Fibroblast of lung (primary cell): ENCODE data around the gene CFAP77. TPM values are rescaled to one million over a fixed set of nuclear protein-coding genes. Genes with fewer than 3 reads are reported as not detected.
"Not testable (repeated sequence)": the region's sequence is repeated elsewhere in the genome, so short reads cannot be mapped to it uniquely, and the experiment has no call there.

Source experiments
- DNase-seq, 2 donors: peaks; one replicate each; pipeline versions ENCODE4 v3.0.0 to v3.0.0-alpha.2; 2010; ENCODE audit warnings: low read depth in 2 of 2
- H2AFZ ChIP-seq: 2 replicates; pipeline ENCODE4 v1.5.1; 2012; ENCODE audit warnings: low read length, control low read depth, inconsistent platforms
- H3K27ac ChIP-seq: 2 replicates; pipeline ENCODE4 v1.5.1; 2011; ENCODE audit warnings: low read length, control low read depth; ENCODE audit not compliant: insufficient read depth
- H3K27me3 ChIP-seq: 2 replicates; pipeline ENCODE4 v1.5.1; 2011; ENCODE audit warnings: mild to moderate bottlenecking, low read length; ENCODE audit not compliant: control insufficient read depth, insufficient read depth
- H3K36me3 ChIP-seq: 2 replicates; pipeline ENCODE4 v1.5.1; 2011; ENCODE audit warnings: low read length; ENCODE audit not compliant: control insufficient read depth, insufficient read depth
- H3K4me1 ChIP-seq: 2 replicates; pipeline ENCODE4 v1.5.1; 2011; ENCODE audit warnings: low read length; ENCODE audit not compliant: control insufficient read depth, insufficient read depth; ENCODE audit errors: extremely low read depth
- H3K4me2 ChIP-seq: 2 replicates; pipeline ENCODE4 v1.5.1; 2011; ENCODE audit warnings: low read length, control low read depth; ENCODE audit not compliant: insufficient read depth; ENCODE audit errors: extremely low read depth
- H3K4me3 ChIP-seq, 4 experiments: fragments of 200-600 bp in 1 of 4; sonication (generic) in 1 of 4; replicated peaks in 1 of 4; 2 replicates each; pipeline ENCODE4 v1.5.1; 2011 to 2016; ENCODE audit warnings: low read length in 4 of 4, low read depth in 3 of 4, mild to moderate bottlenecking in 3 of 4, control low read depth in 2 of 4, inconsistent platforms in 1 of 4, mixed read lengths in 1 of 4; ENCODE audit not compliant: insufficient read depth in 1 of 4; ENCODE audit errors: control extremely low read depth in 1 of 4
- H3K79me2 ChIP-seq: 2 replicates; pipeline ENCODE4 v1.5.1; 2012; ENCODE audit warnings: mild to moderate bottlenecking, low read length, inconsistent platforms; ENCODE audit not compliant: control insufficient read depth, insufficient read depth
- H3K9ac ChIP-seq: 2 replicates; pipeline ENCODE4 v1.5.1; 2011; ENCODE audit warnings: mild to moderate bottlenecking, low read length, control low read depth; ENCODE audit not compliant: insufficient read depth
- H3K9me3 ChIP-seq: 2 replicates; pipeline ENCODE4 v1.5.1; 2012; ENCODE audit warnings: low read depth, low read length; ENCODE audit not compliant: control insufficient read depth, insufficient read depth
- H4K20me1 ChIP-seq: 2 replicates; pipeline ENCODE4 v1.5.1; 2011; ENCODE audit warnings: low read length; ENCODE audit not compliant: control insufficient read depth, insufficient read depth; ENCODE audit errors: extremely low read depth
- EZH2 ChIP-seq: IDR thresholded peaks from 2 replicates; pipeline ENCODE4 v1.5.1; 2012; ENCODE audit warnings: low read length, control low read depth, mild to moderate bottlenecking; ENCODE audit errors: missing control alignments
- polyA plus RNA-seq, 2 donors: library from polyadenylated mRNA; depleted of rRNA in 1 of 2; stranded (reverse) in 1 of 2; unstranded in 1 of 2; fragments of >200 nt; gene quantifications; 2 replicates each; pipeline ENCODE4 v1.2.1, GENCODE V29; 2011 to 2012; ENCODE audit warnings: missing spikeins in 1 of 2
- total RNA-seq: library from RNA; depleted of rRNA; stranded (reverse); fragments of >200 nt; gene quantifications from 2 replicates; pipeline ENCODE4 v1.2.1, GENCODE V29; 2014
- TF ChIP-seq, protein P1 (sequence below), 2 donors: IDR thresholded peaks in 1 of 2; conservative IDR thresholded peaks in 1 of 2; 1 replicate in 1 of 2; 2 replicates in 1 of 2; pipeline ENCODE4 v1.5.1; 2011 to 2012; ENCODE audit warnings: low read length in 2 of 2, control low read depth in 1 of 2, inconsistent platforms in 1 of 2, low read depth in 1 of 2, mild to moderate bottlenecking in 1 of 2

CFAP77 gene
- total and polyA plus RNA-seq, 2 donors (not counting 1 experiment from before 2014, with no cell fraction given), result not detected

DNA sequence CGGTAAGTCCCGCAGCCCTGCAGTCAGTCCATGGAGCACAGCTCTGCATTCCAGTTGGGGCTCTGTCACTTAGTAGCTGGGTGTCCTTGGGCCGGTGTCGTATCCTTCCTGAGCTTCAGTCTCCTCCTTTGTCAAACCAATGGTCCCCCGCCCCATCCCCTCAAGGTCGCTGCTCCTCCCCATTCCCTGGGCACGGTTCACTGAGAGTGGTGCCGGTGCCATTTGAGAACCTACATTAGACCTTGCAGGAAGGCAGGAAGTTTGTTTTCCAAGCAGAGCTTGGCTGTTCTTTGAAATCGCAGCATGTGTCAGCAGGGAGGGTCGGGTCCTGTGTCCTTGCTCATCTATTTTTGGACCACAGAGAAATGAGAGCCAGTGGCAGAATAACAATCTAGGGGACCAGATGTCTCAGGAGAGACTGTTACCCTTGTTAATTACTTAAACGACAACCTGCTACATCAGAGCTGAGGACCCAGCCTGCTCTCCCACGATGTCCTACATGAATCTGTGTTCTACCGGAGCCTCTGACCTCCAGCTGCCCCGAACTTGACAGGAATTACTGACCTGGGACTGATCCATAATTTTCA, 150.7 kb downstream of the CFAP77 start:
- TF ChIP-seq, protein P1, sequence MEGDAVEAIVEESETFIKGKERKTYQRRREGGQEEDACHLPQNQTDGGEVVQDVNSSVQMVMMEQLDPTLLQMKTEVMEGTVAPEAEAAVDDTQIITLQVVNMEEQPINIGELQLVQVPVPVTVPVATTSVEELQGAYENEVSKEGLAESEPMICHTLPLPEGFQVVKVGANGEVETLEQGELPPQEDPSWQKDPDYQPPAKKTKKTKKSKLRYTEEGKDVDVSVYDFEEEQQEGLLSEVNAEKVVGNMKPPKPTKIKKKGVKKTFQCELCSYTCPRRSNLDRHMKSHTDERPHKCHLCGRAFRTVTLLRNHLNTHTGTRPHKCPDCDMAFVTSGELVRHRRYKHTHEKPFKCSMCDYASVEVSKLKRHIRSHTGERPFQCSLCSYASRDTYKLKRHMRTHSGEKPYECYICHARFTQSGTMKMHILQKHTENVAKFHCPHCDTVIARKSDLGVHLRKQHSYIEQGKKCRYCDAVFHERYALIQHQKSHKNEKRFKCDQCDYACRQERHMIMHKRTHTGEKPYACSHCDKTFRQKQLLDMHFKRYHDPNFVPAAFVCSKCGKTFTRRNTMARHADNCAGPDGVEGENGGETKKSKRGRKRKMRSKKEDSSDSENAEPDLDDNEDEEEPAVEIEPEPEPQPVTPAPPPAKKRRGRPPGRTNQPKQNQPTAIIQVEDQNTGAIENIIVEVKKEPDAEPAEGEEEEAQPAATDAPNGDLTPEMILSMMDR (conservative IDR thresholded peaks at IDR 0.05 in 1 of 2, IDR thresholded peaks at IDR 0.05 in 1 of 2; ENCODE audit: low read depth in 1 of 2, low read length in 2 of 2), result no peak
- no peak for TF ChIP-seq EZH2
- H4K20me1 ChIP-seq, result no peaks in the 10 kb centered on the region
- H3K4me2 ChIP-seq, result no peak overlapping the region
- H3K27me3 ChIP-seq, result peaks cover 10% of the 10 kb centered on the region
- no peaks in the 10 kb centered on the region for H3K9me3 ChIP-seq
- H3K4me1 ChIP-seq, result no peaks in the 10 kb centered on the region
- no peak overlapping the region for H3K4me3 ChIP-seq
- no peaks in the 10 kb centered on the region for H3K36me3 ChIP-seq
- no peaks in the 10 kb centered on the region for H3K79me2 ChIP-seq
- DNase-seq, result no peak
- H3K9ac ChIP-seq, result no peak overlapping the region
- no peak overlapping the region for H3K27ac ChIP-seq
- no peak overlapping the region for H2AFZ ChIP-seq

DNA sequence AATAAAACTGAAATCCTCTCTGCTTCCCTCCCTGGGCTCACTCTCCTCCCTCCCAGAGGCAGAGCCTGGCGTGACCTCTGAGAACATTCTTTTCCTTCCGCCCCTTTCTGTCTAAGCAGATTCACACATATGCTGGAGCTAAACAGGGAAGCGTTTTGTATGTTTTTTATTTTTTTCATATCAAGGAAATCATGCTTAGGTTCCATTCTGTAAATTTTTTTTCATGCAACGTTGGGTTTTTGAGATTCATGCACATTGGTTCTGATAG, 152.2 kb downstream of the CFAP77 start:
- no peak overlapping the region for H3K27ac ChIP-seq
- no peaks in the 10 kb centered on the region for H3K4me1 ChIP-seq
- H3K9ac ChIP-seq, result no peak overlapping the region
- TF ChIP-seq, protein P1 (conservative IDR thresholded peaks at IDR 0.05 in 1 of 2, IDR thresholded peaks at IDR 0.05 in 1 of 2; ENCODE audit: low read depth in 1 of 2, low read length in 2 of 2), result no peak
- no peak for TF ChIP-seq EZH2
- no peaks in the 10 kb centered on the region for H3K36me3 ChIP-seq
- no peak overlapping the region for H3K4me3 ChIP-seq
- H2AFZ ChIP-seq, result no peak overlapping the region
- H4K20me1 ChIP-seq, result no peaks in the 10 kb centered on the region
- H3K9me3 ChIP-seq, result no peaks in the 10 kb centered on the region
- H3K79me2 ChIP-seq, result no peaks in the 10 kb centered on the region
- DNase-seq, result no peak
- peaks cover 10% of the 10 kb centered on the region for H3K27me3 ChIP-seq
- no peak overlapping the region for H3K4me2 ChIP-seq

DNA sequence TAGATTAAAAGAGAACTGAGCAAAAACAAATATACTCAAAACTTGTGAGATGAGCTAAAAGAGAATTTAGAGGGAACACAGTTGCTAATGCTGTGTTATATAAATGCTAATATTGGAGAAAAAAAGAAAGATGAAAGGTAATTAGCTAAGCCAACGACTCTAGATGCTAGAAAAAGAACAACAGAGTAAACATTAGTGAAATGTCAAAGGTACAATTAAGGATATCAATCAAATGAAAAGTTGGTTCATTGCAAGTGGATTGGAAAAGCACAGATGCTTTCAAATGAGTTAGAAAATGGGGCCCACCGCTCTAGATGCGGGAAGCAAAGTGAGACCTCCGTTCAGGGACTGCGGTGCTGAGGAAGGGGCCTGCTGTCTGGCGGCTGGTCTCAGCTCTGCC, 154.5 kb downstream of the CFAP77 start:
- H3K9ac ChIP-seq, result no peak overlapping the region
- no peaks in the 10 kb centered on the region for H3K79me2 ChIP-seq
- H3K36me3 ChIP-seq, result no peaks in the 10 kb centered on the region
- no peaks in the 10 kb centered on the region for H3K9me3 ChIP-seq
- H3K27me3 ChIP-seq, result peaks cover 10% of the 10 kb centered on the region
- TF ChIP-seq, protein P1 (conservative IDR thresholded peaks at IDR 0.05 in 1 of 2, IDR thresholded peaks at IDR 0.05 in 1 of 2; ENCODE audit: low read depth in 1 of 2, low read length in 2 of 2), result no peak
- no peak for TF ChIP-seq EZH2
- no peaks in the 10 kb centered on the region for H3K4me1 ChIP-seq
- H3K27ac ChIP-seq, result no peak overlapping the region
- H2AFZ ChIP-seq, result no peak overlapping the region
- no peak overlapping the region for H3K4me2 ChIP-seq
- H4K20me1 ChIP-seq, result no peaks in the 10 kb centered on the region
- no peak overlapping the region for H3K4me3 ChIP-seq
- DNase-seq, result no peak

DNA sequence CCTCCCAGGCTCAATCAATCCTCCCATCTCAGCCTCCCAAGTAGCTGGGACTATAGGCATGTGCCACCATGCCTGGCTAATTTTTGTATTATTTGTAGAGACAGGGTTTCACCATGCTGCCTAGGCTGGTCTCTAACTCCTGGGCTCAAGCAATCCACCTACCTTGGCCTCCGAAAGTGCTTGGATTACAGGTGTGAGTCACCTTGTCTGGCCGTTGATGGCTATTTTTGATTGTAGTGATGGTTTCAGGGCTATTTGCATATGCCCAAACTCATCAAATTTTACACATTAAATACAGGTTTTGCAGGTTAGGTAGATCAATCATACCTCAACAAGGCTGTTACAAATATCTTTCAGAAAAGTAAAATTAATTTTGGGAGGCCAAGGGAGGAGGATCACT, 158.8 kb downstream of the CFAP77 start:
- not testable (repeated sequence) for H2AFZ ChIP-seq, H3K9ac ChIP-seq, H3K4me2 ChIP-seq, H3K79me2 ChIP-seq, H3K36me3 ChIP-seq, H3K4me1 ChIP-seq, DNase-seq, H4K20me1 ChIP-seq, H3K9me3 ChIP-seq, H3K4me3 ChIP-seq, H3K27me3 ChIP-seq, H3K27ac ChIP-seq
